Activated CD4-positive, CD25-positive, alpha-beta regulatory T cell treated with anti-CD3 and anti-CD28 coated beads, Interleukin-2, amount 50 U/mL, for 16 hours (primary cell): ENCODE measurements around the gene ERC2.

Source experiments
- DNase-seq: peaks from one replicate; pipeline ENCODE4 v3.0.0-alpha.2; 2020; ENCODE audit warnings: low read depth, low spot score

Gene ERC2

DNA sequence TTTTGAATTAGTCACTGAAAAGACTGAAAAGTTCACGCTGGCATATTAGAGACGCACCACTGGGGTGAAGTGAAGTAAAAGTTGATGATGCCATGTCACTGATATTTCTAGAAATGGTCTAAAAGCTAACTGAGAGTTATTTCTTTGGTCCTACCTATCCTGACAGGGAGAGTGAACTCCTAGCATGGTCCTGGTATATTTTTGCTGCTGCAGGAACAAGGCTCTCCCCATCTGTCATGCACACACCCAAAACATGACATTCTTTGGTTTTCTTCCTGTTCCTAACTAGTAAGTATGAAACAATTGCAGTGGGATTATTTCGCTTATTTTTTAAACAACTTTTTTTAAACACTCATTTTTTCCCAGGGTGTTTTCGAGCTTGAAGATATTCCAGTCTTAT, 466.7 kb downstream of the ERC2 start:
- no peak for DNase-seq

DNA sequence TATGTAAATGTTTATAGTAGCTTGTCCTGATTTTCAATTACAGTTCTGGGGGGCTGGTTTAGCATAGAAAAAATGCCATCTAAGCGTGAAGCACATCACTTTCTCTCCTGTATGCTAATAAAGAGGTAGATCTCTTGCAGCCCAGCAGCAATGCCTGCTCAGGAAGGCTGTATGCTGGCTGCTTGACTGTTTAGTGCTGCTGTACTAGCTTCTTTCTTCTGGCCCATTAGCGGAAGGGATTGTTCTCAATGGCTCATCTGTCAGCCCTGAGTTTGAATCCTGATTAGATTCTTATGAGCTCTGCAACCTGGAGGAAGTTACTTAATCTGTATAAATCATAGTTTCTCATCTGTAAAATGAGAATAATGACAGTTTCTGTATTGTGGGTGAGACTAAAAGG, 478.9 kb downstream of the ERC2 start:
- DNase-seq: no peak

- no peak for DNase-seq
Measured at GRCh38 chr3:55988905-55989304, 479.4 kb downstream of the ERC2 start.

DNA sequence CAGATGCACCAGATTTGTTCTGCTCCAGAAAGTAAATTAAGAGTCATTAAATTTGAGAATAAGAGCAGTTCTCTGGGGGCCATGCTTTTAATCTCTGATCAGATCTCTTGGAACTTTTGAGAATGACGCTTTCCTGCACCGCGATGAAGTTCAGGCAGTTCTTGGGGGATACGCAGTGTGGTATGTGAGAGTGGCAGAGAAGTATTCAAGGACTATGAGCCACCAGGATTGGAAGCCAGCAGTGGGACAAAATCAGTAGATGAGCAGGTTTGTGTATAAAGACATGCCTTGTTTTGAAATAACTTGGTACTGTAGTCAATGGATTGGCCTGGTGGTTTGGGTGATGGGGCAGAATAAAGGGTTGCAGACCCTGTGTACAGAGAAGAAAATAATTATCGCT, 483.6 kb downstream of the ERC2 start:
- DNase-seq: no peak

- no peak for DNase-seq
Measured at GRCh38 chr3:55978953-55979352, 489.3 kb downstream of the ERC2 start.

GRCh38 chr3:55974421-55975165, 493.7 kb downstream of the ERC2 start:
- DNase-seq: no peak

- DNase-seq: no peak
Measured at GRCh38 chr3:55969634-55970033, 498.6 kb downstream of the ERC2 start.

DNA sequence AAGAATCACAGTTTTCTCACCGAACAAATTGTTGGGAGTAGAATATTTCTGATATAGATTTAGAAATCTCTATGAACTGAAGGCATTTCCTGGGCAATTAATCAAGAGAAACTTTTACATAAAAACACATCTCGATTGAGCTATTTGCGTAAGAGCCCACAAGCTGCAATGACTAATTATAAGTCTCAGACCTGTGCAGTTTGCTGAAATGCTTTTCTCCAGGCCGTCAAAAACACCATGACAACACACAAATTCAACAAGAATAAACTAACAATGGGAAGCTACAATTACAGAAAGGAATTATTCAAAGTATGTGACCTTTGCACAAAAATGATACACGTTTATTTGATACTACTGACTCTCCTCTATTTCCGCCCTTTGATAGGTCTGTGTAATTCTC, 499.9 kb downstream of the ERC2 start:
- DNase-seq: no peak

DNA sequence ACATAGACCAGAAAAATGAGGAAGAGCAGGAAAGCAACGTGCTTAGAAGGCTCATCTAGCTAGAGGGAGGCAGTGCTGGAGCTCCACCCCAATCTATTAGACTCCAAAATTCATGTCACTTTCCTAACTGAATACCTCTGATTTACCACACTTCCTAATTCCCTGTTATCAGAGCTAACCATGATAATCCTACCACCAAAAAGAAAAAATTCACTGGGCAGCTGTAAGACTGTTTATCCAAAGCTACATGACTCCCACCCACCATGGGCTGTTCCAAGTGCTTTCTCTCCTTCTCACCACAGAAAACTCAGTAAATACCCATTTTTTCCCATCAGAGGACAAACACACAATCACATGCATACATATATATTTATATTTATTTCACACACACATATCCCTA, 501.7 kb downstream of the ERC2 start:
- DNase-seq: no peak

DNA sequence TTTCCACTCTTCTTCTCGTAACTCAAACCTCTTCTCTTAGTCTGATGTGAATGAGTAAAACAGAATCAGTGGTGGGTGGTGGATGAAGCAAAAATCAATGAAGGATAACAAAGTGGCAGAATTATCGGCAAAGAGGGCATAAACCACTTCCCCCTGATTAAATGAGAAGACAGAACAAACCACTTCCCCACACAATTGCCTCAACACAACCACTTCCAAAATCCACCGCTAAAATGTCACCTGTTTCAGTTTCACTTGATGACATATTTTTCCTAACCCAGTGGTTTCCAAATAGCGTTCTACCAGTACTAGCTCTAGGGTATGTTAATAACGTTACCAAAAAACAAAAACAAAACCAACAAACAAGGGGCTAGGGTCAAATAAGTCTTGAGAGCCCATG, 502.5 kb downstream of the ERC2 start:
- DNase-seq: no peak

- no peak for DNase-seq
Measured at GRCh38 chr3:55964491-55964985, 503.7 kb downstream of the ERC2 start.

DNA sequence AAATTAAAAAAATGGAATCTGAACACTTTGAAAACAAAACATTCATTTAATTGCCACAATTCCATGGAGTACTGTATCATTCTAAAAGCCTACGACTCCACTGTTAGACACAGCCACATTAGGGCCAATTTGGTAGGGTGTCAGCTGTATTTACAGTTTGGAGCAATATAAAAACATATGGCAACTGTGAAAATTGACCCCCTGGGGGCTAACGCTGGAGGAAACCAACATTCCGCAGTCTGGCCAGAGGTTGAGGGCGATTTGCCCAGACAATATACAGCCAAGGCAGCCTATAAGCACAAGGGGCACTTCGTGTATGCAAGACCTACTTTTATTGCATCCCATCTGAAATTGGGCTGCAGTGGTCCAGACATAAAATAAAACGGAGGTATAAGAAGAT, 504.7 kb downstream of the ERC2 start:
- DNase-seq: no peak

DNA sequence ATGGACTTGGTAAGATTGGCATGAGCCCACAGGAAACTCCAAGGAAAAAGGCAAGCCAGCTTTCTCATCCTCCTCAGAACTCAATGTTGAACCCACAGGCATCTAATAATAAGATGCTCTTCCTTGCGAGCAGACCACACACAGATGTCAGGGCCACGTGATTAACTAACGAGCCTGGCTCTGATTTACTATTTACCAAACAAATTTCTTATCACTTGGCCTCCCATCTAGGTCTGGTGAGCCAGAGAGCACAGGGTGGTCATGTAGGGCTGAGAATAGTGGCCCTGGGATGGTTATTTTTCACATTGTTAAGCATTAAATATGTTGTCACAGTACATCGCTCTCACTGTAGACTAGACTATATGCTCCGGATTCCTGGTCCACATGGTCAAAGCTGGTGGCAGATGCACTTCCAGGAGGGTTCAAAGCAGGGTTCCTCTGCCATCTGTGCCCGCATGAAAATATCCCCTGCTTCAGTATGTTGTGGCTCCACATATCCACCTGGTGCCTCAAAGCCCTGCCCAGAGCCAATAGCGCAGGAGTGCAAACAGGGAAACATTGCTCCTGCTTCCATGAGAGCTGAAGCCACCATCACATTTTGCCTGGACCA, 508.7 kb downstream of the ERC2 start:
- DNase-seq: no peak

DNA sequence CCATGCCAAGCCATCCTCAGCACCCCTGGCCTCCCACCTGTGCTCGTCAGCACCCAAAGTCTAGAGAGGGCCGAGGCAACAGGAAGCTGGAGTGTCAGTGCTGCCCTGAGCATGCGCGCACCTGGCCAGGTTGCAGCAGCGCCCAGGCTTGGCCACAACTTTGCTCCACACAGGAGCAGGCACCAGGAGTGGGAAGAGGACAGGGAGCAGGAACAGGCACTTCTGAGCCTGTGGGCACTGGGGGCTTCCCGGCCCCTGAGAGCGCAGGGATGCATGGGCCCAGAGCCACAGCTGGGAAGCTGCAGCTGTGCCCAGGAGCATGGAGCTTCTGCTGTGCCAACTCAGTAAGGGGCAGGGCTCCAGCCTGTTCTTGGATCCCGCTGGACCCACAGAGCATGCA, 509.7 kb downstream of the ERC2 start:
- DNase-seq: no peak

GRCh38 chr3:55955891-55956477, 512.3 kb downstream of the ERC2 start:
- no peak for DNase-seq

DNA sequence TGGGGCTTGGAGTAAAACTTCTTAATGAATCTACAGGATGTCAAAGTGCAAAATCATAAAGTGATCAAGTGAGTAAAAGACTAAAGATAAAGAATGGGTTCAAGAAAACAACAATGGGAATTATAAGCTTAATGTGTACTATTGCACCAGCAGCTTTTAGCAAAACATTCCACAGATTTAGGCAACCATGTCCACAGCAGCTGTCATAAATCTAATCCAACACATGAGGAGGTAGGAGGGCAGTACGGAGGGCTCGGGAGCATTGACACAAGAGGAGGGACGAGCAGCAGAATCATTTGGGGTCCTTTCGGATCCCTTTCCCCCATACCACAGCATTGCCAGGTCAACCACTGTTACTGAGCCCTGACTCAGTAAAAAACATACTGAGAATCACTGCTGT, 516.9 kb downstream of the ERC2 start:
- no peak for DNase-seq

GRCh38 chr3:55947406-55947805, 520.9 kb downstream of the ERC2 start:
- no peak for DNase-seq

- DNase-seq: no peak
Measured at GRCh38 chr3:55946574-55947160, 521.6 kb downstream of the ERC2 start.

DNA sequence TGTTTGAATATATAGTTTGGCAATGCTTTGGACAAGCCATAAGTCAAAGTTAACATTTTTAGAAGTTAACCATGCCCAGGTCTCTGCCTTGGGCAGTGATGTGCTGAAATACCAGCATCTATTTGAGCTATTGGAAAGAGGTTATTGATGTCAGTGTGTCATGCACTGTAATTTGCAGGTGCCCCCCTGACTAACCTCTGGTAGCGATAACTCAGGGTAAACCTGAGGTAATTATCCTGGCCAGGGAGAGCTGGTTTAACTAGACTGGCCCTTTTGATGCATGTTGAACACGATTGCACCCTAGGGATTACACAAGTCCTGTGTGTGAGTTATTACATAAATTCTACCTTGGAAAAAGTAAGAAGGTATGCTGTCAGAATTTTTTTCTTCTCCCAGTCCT, 525.4 kb downstream of the ERC2 start:
- DNase-seq: no peak

DNA sequence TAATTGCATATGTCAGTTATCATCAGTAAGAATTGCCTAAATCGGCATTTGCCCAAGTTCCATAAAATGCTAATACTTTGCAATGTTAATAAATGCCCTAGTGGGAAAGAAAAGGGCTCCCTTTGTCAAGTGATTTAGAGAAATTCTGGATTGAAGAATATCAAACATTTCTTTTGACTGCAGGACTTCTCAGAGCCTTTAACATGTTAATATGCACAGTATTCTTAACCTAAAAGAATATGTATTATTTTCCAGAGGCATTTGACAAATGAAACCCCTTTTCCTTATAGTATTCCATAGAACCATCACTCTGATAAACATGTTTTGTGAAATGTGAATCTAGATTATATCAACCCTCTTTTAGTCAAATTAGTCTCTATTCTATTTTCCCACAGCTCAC, 529.0 kb downstream of the ERC2 start:
- no peak for DNase-seq

GRCh38 chr3:55937301-55937700, 531.0 kb downstream of the ERC2 start:
- no peak for DNase-seq

DNA sequence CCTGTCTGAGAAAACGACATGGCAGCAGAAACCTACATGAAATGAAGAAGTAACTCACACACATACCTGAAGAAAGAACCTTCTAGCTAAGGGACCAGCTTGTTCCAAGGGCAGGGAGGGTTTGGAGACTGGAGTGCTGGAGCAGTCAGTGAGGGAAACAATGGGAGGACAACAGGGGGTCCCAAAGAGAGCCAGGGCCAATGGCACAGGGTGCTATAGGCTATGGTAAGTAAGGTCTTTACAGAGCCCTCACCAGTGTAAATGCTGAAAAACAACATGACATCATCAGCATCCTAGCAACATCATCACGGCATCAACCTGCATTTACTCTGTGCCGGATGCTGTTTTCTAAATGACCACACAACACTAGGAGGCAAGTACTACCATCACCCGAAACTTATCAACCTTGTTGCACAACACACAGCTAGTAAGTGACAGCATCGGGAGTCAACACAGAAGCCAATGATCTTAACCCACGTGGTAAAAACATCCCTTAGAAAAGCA, 531.7 kb downstream of the ERC2 start:
- DNase-seq: no peak

- DNase-seq: no peak
Measured at GRCh38 chr3:55935241-55935640, 533.0 kb downstream of the ERC2 start.
